GM21723 (cell line): ENCODE results near the gene LRRC8E.
A peak's percentile ranks its signal among the peaks of the same experiment; 100 is the strongest.
"Not testable (repeated sequence)": the region's sequence is repeated elsewhere in the genome, so short reads cannot be mapped to it uniquely, and the experiment has no call there.

ENCODE experiments used
- ATAC-seq: cut with Tn5 transposase; IDR thresholded peaks from one replicate; pipeline ENCODE4 v1.9.1; 2021; ENCODE audit warnings: mild to moderate bottlenecking, moderate library complexity; ENCODE audit not compliant: unreplicated experiment

The LRRC8E gene

GRCh38 chr19:7883796-7884570 is 4.3 kb upstream of the LRRC8E start:
- no peak for ATAC-seq

GRCh38 chr19:7885818-7886217 is 2.5 kb upstream of the LRRC8E start:
- ATAC-seq, result no peak

- no peak for ATAC-seq
These were observed 734 bp upstream of the LRRC8E start for GRCh38 chr19:7887408-7888144.

GRCh38 chr19:7888826-7889217 is 512 bp downstream of the LRRC8E start:
- no peak for ATAC-seq

- not testable (repeated sequence) for ATAC-seq
These were observed 5.2 kb downstream of the LRRC8E start for GRCh38 chr19:7893362-7894101.

GRCh38 chr19:7894612-7895309 is 6.5 kb downstream of the LRRC8E start:
- ATAC-seq, result no peak

GRCh38 chr19:7895565-7895964 is 7.3 kb downstream of the LRRC8E start:
- no peak for ATAC-seq

- ATAC-seq, result no peak
These were observed 9.0 kb downstream of the LRRC8E start for GRCh38 chr19:7897292-7897691.

GRCh38 chr19:7898967-7899366 is 10.7 kb downstream of the LRRC8E start:
- no peak for ATAC-seq

- ATAC-seq, result no peak
These were observed 11.6 kb downstream of the LRRC8E start for GRCh38 chr19:7899751-7900378.

GRCh38 chr19:7900401-7900870 is 12.1 kb downstream of the LRRC8E start:
- ATAC-seq, result no peak

- ATAC-seq, result no peak
These were observed 12.6 kb downstream of the LRRC8E start for GRCh38 chr19:7900931-7901330.

- ATAC-seq, result no peak
These were observed 13.0 kb downstream of the LRRC8E start for GRCh38 chr19:7901337-7901736.

- no peak for ATAC-seq
These were observed 14.5 kb downstream of the LRRC8E start for GRCh38 chr19:7902796-7903243.

- ATAC-seq, result peak; percentile 72
These were observed 15.1 kb downstream of the LRRC8E start, which contains the start of gene MAP2K7 for GRCh38 chr19:7903244-7904073. Gene MAP2K7 (plus strand): TSS chr19:7903877. CDS start chr19:7903945, 68 bp downstream.

- peak; percentile 27 for ATAC-seq
These were observed 16.0 kb downstream of the LRRC8E start for GRCh38 chr19:7904074-7905020.

- no peak for ATAC-seq
These were observed 17.0 kb downstream of the LRRC8E start for GRCh38 chr19:7905268-7905667.

- ATAC-seq, result no peak
These were observed 17.5 kb downstream of the LRRC8E start for GRCh38 chr19:7905859-7906258.
